Stimulated activated CD4-positive, alpha-beta T cell treated with anti-CD3 and anti-CD28 coated beads, Interleukin-4, amount 100 ng/mL, for 48 hours (primary cell): ENCODE measurements around the gene SCYL2.

Experiments
- DNase-seq, 2 donors: peaks; one replicate each; pipeline ENCODE4 v3.0.0-alpha.2; 2020; ENCODE audit warnings: low read depth in 2 of 2

SCYL2 gene

DNA sequence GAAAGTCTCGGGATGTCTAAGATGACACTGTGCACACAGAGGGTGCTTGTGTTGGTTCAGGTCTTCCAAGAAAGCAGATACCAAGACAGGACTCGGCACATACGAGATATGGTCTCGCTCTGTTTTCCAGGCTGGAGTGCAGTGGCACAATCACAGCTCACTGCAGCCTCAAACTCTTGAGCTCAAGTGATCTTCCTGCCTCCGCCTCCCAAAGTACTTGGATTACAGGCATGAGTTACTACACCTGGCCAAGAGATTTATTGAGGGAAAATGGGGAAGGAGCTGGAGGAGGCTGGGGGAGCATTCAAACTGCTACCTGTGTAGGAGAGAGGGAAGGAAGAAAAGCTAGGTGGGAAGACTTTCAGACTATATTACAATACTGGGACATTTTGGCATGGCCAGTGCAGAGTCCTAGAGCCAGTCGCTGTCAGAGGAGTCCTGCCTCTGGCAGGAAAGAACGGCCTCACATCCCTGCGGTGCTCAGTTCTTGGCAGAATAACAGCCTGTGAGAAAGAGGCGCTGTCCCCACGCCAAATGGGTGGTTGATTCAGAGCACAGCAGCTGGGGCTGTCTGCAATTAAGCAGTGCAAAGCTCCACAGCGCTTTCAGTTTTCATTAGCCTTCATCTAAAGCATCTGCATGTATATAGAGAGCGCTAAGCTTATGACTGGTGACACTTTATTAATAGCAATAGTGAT is 108.2 kb downstream of the SCYL2 start:
- DNase-seq = no peak

DNA sequence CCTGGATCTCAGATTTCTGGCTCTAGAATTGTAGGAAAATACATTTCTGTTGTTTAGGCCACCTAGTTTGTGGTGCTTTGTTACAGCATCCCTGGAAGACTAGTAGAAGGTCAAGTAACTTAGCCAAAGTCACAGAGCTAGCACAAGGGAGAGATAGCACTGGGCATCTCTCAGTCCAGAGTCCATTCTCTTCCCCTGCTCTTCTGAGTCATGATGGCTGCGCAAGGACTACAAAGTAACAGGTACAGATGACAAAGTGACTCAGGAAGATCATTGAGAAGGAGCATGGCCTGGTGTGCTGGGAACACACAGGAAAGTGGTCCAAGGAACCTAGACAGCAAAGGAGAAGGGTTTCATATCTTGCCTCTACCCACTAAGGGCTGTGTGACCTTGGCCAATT is 109.2 kb downstream of the SCYL2 start:
- DNase-seq = no peak

DNA sequence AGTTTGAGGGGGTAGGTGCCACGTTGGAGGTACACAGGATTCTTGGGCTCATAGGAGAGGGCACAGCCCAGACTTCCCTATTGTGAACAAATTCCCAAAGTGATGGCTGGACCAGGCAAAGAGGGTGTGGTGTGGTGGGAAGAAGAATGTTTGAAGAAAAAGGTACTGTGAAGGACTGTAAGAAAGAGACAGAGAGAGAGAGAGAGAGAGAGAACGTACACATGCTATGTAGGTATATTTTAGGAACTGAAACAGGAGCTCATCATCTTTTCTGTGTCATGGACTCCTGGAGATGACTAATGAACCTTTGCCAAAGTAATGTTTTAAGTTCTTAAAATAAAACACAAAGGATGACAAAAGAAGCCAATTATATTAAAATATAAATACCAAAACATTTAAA is 114.4 kb downstream of the SCYL2 start:
- no peak for DNase-seq

DNA sequence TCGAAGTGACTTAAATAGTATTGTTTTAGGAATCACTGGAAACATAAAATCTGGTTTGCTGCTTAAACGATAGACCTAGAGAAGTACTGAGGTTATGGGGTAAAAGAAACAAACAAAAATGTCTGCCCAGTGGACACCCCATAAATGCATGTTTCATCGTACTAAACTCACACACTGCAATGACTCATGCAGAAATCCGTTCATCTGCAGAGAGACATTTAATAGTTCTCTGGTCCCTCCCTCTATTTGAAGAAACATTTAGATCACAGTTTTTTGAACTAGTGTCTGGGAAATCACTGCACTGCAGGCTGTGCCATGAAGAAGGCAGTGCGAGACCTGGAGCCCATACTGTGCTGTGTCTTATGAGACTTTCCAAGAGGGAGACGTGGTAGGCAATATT is 115.4 kb downstream of the SCYL2 start:
- DNase-seq = no peak

DNA sequence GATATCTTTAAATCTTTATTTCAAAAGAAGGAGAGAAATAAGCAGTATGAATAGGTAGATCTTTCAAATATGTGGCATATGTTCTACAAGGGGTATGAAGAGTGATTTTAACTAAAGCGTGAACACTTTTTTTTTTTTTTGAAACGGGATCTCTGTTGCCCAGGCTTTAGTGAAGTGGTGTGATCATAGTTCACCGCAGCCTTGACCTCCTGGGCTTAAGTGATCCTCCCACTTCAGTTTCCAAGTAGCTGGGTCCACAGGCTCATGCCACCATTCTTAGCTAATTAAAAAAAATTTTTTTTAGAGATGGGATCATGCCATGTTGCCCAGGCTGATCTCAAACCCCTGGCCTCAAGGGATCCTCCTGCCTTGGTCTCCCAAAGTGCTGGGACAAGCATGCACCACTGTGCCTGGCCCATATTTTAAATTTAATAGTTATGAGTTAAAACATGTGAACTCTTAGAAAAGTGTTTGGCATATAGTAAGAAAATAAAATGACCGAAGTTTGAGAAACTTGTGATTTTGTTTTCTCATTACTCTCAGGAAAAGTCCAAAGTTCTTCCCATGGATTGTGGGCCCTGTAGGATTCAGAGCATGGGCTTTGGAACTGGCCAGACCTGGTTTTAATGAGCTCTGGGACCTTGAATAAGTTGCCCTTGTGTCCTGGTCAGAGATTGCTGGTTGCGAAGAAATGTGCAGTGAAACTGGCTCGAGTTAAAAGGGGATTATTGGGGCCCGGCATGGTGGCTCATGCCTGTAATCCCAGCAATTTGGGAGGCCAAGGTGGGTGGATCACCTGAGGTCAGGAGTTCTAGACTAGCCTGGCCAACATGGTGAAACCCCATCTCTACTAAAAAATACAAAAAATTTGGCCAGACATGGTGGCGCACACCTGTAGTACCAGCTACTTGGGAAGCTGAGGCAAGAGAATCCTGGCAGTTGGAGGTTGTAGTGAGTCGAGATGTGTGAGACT is 116.9 kb downstream of the SCYL2 start:
- DNase-seq = no peak

DNA sequence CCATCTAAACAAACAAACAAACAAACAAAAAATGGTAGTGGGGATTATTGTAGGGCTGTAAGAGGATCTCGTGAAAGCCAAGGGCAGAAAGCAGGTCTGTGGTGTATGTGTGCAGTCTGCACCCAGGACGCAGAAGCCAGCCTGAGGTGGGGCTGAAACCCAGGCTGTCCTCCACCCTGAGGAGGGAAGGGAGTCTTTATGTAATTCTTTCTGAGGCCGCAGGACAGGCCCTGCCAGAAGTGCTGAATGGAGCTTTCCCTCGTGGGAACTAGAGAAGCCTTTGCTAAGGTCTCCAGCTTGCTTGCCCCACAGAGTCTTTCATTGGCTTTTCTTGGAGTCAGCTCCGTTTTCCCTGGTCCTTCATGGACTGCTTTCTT is 117.6 kb downstream of the SCYL2 start:
- no peak for DNase-seq

GRCh38 chr12:100388382-100388781 is 121.4 kb downstream of the SCYL2 start:
- DNase-seq = no peak
